Left colon (tissue), 2 donors: ENCODE results near the gene NETO2. TPM values are rescaled to one million over a fixed set of nuclear protein-coding genes. Genes with fewer than 3 reads are reported as not detected.
A peak's percentile ranks its signal among the peaks of the same experiment; 100 is the strongest.
"Not testable (repeated sequence)": the region's sequence is repeated elsewhere in the genome, so short reads cannot be mapped to it uniquely, and the experiment has no call there.

Experiments used
- ATAC-seq: fragments of 200-7000 bp; cut with Tn5 transposase; one replicate; pipeline ENCODE4 v1.9.1; 2020; ENCODE audit warnings: mild to moderate bottlenecking, moderate library complexity
- DNase-seq, 2 donors: peaks; one replicate each; pipeline ENCODE4 v3.0.0-alpha.2; 2020
- intact Hi-C, 2 donors: fragments of 100-400 bp; cut with DNase I in 1 of 2; cut with micrococcal nuclease in 1 of 2; formaldehyde crosslinking; loops; one replicate each; pipeline versions ENCODE4 v1.11.2 to v1.14.0; 2022; cut with DNase I, micrococcal nuclease
- total RNA-seq, 2 donors: library from RNA; stranded (reverse); fragmentation: NEBNext Ultra II Directional; extraction: Animal tissue kit (Norgen Biotek cat#: 25700); gene quantifications; one replicate each; pipeline ENCODE4 v1.2.1, GENCODE V29; 2021
- donor health status: DM: no; HTN: no; CAD: no.
- donor health status: DM: yes; HTN: yes; CAD: no.

The NETO2 gene
- total RNA-seq, 2 donors from 2014 or later = 3.0 to 28.0 TPM

DNA sequence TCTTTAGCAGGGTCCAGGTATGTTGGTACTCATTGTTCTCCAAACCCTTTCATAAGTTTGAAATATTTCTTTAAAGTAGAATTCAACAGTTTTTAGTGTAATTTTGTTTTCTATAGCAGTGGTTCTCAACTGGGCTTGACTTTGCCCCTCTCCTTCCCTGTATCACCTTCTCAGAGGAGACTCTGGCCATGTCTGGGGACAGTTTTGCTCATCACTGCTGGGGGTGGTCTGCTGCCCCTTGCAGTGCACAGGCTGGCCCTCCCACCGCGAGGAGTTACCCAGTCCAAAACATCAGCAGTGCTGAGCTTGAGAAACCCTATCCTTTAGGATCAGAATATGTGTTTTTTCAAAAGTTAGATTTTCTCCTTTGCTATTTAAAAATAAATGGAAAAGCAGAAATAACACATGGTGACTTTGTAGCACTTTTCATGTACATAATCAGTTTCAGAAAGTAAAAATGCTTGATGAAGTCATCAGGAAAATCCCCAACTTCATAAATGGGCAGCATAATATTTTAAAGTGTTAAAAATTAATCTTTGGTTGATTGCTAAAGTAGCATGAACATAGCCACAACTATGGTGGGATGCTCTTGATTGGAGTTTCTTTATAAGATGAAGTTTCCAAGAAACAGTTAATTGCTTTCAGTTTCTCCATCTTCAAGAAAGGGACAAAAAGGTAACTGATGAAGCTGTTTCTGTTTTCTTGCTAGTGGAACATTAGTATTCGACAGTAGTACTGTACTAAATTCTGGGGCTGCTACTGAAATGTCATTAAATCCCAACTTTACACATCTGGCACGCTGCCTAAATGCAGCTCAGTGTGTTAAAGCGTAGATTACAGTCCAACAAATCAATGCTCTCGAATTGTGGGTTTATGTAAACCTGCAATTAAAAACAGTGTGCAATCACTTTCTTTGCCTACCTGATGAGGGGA is 70.3 kb downstream of the NETO2 start:
- intact Hi-C loops = no loop called here
- peak; percentile 44 to 74 for DNase-seq
- ATAC-seq = peak; percentile 80

GRCh38 chr16:47072158-47072557 is 71.6 kb downstream of the NETO2 start:
- intact Hi-C loops = no loop called here
- ATAC-seq (no peak), DNase-seq (no peak)

DNA sequence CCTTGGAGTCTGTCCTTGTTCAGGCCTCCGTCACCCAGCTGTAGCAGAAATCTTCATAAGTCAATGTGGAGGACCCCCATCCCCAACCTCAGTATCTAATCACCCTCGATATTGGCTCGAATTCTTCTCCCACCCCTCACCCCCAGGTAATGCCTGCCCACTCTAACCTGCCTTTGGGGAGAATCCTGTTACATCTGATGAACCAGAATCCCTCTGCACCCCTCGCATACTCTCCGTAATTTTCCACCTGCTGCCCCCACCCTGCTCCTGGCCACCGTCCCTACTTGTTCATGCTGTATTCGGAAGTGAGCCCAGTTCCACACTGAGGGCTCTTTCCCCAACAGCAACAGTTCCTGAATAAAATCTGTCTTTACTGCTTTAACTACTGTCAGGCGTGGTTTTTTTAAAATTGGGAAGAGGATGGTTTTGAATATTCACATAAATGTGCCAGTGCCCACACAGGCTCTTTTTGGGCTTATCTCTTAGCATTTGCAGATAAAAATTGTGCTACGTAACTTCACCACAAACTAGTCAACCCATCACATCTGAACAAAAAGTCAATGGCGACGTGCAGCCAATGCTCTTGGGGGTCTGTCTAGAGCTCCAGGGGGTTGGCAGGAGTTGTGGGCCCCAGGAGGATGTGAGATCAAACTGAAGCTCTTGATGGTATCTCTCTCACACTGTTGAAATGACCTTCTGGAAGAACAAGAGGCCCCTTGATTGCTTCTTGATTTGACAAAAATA is 73.7 kb downstream of the NETO2 start:
- intact Hi-C loops = no loop called here
- DNase-seq = peak in 1 of 2 donors; percentile 12
- no peak for ATAC-seq

- DNase-seq = no peak
- intact Hi-C loops = no loop called here
- no peak for ATAC-seq
Observed at GRCh38 chr16:47069313-47069712, 74.4 kb downstream of the NETO2 start.

DNA sequence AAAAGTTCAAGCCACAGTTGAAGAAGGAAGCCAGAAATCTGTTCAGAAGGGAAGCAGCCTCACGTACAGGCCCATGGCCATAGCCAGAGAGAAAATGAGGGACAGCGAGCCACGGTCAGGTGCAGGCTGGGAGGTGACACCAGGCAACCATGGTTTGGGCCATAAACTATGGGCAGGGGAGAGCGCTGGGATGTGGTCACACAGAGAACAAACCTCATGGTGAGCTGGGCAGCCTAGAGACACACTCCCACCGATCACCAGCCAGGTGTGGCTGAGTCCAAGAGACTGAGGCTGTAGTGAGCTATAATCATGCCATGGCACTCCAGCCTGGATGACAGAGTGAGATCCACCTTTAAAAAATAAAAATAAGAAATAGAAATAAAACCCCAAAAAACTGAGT is 76.5 kb downstream of the NETO2 start:
- ATAC-seq = peak; percentile 65
- no peak for DNase-seq
- intact Hi-C loops = no loop called here

DNA sequence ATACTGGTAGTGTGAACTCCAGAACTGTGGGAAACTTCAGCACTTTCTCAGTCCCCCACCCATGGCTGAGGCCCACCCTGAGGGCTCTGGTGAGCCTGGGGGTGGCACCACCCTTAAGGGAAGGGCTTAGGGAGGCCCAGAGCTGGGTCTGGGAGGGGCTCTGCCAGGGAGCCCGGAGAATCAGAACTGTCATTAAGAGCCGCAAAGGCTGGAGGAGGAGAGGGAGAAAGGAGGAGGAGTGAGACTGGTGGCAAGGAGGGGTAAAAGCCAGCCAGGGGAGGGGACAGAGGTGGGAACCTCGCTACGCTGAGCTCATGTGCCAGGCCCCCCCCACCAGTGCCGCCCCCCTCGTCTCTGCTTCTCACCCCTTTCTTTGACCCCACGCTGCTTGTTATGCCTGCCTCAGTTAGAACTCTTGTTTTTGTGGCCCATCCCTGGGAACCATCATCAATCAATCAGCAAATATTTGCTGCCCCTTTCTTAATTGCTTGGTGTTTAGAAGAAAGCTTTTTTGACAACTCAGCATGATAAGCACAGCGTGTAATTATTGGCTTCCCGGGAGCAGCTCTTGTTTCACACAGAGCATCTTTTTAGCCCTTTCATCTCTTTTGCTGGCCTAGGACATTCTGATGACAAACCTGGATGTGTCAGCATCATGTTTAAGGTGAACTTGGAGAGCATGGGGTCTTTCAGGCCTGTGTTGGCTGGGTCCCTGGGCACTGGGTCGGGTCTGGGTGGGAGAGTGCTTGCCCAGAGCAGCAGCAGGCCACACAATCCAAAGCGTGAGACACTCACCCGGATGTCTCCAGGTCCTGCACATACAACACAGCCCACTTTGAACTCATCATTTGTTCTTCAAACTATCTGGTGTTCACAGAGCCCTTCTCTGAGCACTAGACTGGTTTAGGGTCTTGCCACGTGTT is 77.7 kb downstream of the NETO2 start:
- intact Hi-C loops = no loop called here
- no peak for DNase-seq
- ATAC-seq = no peak

DNA sequence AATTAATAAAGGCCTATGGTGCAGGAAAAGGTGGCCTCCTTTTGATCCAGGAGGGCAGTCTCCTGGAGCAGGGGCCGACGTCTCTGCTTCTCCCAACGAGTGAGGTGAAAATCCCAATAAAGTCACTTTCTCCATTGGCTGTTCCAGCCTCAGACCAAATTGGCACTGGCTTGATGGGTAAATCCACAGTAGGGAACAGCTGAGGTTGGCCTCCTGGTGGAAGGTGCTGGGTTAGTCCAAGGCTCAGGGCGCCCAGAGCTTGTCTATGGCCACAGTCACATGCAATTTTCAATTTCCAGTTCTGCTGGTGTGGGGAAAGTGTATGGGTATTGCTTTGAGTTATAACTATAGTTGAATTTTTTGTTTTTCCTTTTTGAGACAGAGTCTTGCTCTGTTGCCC is 79.0 kb downstream of the NETO2 start:
- intact Hi-C loops = no loop called here

DNA sequence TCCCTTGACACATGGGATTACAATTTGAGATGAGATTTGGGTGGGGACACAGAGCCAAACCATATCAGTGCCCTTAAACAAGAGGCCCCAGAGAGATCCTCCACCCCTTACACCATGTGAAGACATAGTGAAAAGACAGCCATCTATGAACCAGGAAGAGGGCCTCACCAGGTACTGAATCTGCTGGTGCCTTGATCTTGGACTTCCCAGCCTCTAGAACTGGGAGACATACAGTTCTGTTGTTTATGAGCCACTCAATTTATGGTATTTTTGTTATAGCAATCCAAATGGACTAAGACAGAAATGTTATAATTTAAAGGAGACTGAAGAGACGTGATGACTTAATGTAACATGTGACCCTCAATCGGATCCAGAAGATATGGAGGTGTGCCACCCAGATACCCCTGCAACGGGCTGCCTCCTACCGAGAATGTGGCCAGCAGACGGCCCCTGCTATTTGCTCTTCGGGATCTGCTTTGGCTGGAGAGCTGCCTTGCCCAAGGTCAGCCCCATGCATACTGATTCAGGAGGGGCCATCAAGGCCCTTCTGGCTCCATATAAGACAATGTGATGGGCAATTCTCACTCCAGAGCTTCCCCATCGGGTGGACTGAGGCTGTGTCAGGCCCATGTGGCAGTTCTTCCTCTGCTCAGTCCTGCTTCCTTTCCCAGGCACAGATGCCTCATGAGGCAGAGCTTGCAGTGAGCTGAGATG is 80.6 kb downstream of the NETO2 start:
- intact Hi-C loops = no loop called here
- peak in 1 of 2 donors; percentile 8 for DNase-seq
- ATAC-seq = no peak

More for the DNA sequence above, 79.0 kb downstream of the NETO2 start:
- DNase-seq = peak in 1 of 2 donors; percentile 10
- ATAC-seq = no peak

DNA sequence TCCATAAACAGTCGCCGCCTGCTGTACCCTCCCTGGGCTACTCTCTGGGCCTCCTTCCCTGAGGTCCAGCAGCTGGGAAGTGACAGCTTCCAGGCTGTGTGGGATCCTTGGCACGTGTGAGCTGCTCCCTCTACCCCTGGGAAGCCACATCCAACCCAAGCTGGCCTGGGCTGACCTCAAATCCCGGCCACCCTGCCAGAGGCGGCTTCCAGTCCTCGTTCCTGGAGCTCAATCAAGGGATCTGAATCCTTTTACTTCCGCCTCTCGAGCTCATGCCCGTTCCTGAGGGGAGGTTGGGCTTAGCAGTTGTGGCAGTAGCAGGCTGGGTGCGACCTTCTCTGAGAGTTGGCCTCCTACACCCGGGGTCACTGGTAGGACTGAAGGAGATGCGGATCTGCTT is 82.5 kb downstream of the NETO2 start:
- DNase-seq (peak; percentile 3 to 18), ATAC-seq (no peak)
- intact Hi-C loops = no loop called here

GRCh38 chr16:47060596-47060995 is 83.1 kb downstream of the NETO2 start:
- DNase-seq = peak; percentile 1 to 13
- intact Hi-C loops = no loop called here
- ATAC-seq = no peak

- intact Hi-C loops = no loop called here
- no peak for DNase-seq
Observed at GRCh38 chr16:47059991-47060390, 83.8 kb downstream of the NETO2 start.

DNA sequence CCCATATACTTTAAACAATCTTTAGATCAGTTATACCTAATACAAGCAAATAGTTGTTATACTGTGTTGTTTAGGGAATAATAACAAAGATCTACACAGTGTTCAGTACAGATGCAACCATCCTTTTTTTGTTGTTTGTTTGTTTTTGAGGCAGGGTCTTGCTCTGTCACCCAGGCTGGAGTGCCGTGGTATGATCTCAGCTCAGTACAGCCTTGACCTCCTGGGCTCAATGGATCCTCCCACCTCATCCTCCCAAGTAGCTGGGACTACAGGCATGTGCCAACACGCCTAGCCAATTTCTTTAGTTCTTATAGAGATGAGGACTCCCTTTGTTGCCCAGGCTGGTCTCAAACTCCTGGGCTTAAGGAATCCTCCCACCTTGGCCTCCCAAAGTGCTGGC is 84.6 kb downstream of the NETO2 start:
- intact Hi-C loops = not testable (repeated sequence)
- peak in 1 of 2 donors; percentile 9 for DNase-seq
- ATAC-seq = peak; percentile 32

More at GRCh38 chr16:47059991-47060390, 83.8 kb downstream of the NETO2 start:
- no peak for ATAC-seq

DNA sequence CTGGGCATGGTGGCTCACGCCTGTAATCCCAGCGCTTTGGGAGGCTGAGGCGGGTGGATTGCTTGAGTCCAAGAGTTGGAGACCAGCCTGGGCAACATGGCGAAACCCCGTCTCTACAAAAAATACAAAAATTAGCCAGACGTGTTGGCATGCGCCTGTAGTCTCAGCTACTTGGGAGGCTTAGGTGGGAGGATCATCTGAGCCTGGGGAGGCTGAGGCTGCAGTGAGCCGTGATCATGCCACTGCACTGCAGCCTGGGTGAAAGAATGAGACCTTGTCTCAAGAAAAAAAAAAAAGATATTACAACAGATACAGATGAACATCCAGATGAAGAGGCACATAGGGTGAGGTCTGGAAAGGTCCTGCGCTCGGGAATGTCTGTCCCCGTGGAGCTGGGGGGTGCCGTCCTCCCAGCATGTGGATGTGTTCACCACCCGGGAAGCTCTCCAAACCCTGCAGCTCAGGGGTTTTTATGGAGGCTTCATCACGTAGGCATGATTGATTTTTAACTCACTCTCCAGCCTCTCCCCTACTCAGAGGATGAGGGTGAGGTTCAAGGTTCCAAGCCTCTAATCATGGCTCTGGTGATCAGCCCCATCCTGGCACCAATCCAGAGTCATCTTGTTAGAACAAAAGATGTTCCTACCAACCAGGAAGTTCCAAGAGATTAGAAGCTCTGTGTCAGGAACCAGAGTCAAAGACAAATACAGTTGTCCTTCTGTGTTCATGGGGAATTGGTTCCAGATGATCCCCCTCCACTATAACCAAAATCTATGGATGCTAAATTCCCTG is 85.3 kb downstream of the NETO2 start:
- intact Hi-C loops = no loop called here
- peak; percentile 95 for ATAC-seq

GRCh38 chr16:47057630-47057993 is 86.1 kb downstream of the NETO2 start:
- no peak for ATAC-seq
- peak in 1 of 2 donors; percentile 4 for DNase-seq
- intact Hi-C loops = no loop called here

More for the DNA sequence above, 85.3 kb downstream of the NETO2 start:
- DNase-seq = peak; percentile 74 to 81

DNA sequence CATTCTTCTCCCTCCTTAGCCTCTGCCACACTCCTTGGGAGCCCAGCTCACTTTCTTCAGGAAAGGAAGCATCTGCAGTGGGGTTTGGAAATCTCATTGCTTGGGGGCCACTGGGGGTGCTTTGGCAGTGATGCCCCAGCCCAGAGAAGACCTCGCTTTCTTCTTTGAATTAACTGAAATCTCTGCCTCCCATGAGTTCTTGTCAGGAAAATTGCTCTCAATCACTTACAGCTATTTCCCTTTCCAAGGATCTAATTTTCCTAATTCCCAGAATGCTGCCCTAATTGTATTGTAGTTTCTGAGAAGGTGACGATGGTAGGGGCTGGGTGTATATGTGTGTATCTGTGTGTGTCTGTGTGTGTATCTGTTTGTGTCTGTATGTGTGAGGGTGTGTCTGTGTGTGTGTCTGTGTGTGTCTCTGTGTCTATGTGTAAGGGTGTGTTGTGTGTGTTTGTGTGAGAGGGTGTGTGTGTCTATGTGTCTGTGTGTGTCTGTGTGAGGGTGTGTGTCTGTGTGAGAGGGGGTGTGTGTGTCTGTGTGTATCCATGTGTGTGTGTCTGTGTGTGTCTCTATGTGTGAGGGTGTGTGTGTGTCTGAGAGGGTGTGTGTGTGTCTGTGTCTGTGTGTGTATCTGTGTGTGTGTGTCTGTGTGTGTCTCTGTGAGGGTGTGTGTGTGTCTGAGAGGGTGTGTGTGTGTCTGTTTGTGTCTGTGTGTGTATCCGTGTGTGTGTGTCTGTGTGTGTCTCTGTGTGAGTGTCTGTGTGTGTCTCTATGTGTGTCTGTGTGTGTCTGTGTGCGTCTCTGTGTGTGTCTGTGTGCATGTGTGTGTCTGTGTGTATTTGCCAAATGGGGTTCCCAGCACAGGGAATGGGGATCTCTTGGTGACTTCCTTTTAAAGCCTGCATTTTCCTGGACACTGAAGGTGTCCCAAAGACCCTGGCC is 86.8 kb downstream of the NETO2 start:
- no peak for ATAC-seq
- intact Hi-C loops = no loop called here
- peak in 1 of 2 donors; percentile 7 for DNase-seq

GRCh38 chr16:47056061-47056460 is 87.7 kb downstream of the NETO2 start:
- peak in 1 of 2 donors; percentile 1 for DNase-seq
- ATAC-seq, intact Hi-C loops: not testable (repeated sequence)
